Measurements from ENCODE around the gene BEND6. TPM values are rescaled to one million over a fixed set of nuclear protein-coding genes. Genes with fewer than 3 reads are reported as not detected.

Gene BEND6, protein sequence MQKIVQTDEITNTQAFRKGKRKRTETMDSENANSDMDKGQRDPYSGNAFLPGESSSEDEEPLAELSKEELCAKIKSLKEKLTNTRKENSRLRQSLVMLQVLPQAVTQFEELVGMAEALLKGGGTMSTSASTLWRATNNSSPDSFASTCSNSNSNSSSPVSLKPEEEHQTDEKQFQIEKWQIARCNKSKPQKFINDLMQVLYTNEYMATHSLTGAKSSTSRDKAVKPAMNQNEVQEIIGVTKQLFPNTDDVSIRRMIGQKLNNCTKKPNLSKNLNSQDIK
- total RNA-seq: 0.23 and 0.28 TPM in 2 replicates

DNA sequence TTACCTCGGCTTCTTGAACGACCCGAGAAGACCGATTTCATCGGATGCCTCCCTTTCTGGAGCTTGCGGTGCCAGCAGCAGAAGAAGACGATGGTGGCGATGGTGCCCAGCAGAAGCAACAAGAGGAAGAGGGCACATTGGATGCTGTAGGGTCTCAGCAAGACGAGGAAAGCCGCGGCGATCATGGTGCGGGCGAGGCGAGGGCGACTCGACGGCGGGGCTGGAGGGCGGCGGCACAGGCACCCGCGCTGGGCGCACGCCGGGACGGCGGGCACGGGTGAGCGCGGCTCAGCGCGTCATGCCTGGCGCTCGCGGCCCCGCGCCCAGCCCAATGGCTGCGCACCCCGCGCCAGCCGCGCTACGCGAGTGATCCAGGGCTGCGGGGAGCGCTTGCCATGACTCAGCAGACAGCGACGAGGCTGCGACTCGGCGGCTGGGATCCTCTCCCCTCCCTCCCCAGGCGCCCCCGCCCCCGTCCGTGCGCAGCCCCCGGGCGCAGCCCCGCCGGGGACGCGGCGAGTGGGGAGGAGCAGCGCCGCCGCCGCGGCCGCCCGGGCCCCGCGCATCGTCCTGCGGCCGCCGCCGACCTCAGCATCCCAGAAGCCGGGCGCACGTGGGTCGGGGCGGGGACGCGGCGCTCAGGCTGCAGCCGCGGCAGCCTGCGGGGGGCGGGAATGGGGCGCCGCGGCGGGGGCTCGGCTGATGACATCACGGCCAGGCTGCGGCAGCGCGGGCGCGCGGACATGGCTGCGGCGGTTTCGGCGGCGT lies at the start of gene BEND6:
TSS of gene BEND6 (plus strand) at position 705 of the 768 bp plus-strand sequence. CDS start 26,704 bp downstream, outside the sequence.

DNA sequence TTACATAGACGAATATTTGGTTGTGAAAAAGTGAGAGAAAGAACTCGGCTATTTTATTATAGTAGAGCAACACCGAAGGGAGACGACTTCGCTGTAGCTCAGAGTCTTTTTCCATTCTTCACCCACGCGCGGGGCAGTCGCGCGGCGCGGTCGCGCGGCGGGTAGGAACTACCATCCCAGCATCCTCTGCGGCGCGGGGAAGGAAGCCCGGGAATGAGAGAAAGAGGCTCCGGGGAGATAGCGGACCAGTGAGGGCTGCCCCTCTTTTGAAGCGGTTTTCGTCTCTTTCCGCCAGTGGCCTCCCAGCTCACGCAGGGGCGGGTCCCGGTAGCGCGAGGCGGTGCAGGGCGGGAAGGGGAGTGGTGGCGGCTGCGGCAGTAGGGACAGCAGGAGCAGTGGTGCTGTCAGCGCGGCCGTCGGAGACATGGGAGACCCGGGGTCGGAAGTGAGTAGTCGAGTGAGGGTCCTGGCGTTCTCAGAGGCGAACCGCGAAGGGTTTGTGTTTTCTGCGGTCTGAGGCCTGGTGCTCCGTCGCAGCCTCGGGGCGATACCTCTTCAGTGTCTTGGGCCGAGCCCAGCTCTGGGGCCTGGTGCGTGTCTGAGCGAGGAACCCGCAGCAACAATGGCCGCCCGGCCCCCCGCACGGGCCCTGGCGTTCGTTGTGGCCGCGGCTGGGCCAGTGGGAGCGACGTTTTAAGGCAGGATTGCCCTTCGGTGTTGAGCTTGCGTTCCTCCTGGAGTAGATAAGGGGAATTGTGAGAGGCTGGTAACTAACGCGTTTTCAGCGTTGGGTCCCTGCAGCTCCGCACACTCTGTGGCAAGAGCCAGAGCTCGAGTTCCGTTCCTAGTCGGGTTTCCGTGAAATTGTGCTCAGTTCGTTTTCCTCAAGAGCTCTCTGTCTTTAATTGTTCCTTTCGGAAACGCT lies 91.7 kb downstream of the BEND6 start, which contains the start of gene KIAA1586:
TSS of gene KIAA1586 (plus strand) at position 362 of the 925 bp plus-strand sequence. CDS start at position 425, 63 bp downstream.

Other genes with a start within 250 kb of the BEND6 start
- 3.3 and 5.6 TPM in 2 replicates for gene KIAA1586, start 91.6 kb downstream of the BEND6 start, total RNA-seq
- 16.3 and 22.7 TPM in 2 replicates for gene ZNF451, start 135.1 kb downstream of the BEND6 start, total RNA-seq
- 1.6 and 1.7 TPM in 2 replicates for gene BAG2, start 217.2 kb downstream of the BEND6 start, total RNA-seq